GM19023 (cell line): ENCODE measurements around the gene CITED4.

Source experiments
- ATAC-seq: cut with Tn5 transposase; IDR thresholded peaks from one replicate; pipeline ENCODE4 v1.9.1; 2021; ENCODE audit warnings: mild to moderate bottlenecking, moderate library complexity; ENCODE audit not compliant: unreplicated experiment

The CITED4 gene

GRCh38 chr1:40855513-40855912 is 6.7 kb downstream of the CITED4 start:
- no peak for ATAC-seq

DNA sequence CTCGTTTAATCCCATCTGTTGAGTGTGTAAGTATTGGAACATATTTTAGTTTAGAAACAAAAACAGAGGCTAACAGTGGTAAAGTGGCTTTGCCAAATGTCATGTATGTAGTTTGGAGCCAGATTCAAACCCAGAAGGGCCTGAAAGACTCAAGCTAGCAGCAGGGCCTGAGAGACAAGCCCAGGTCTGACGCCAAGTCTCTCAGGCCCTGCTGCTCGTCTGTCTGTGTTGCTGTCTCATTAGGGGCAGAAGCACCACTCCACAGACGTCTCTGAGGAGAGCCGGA is 8.3 kb downstream of the CITED4 start:
- ATAC-seq, result no peak

DNA sequence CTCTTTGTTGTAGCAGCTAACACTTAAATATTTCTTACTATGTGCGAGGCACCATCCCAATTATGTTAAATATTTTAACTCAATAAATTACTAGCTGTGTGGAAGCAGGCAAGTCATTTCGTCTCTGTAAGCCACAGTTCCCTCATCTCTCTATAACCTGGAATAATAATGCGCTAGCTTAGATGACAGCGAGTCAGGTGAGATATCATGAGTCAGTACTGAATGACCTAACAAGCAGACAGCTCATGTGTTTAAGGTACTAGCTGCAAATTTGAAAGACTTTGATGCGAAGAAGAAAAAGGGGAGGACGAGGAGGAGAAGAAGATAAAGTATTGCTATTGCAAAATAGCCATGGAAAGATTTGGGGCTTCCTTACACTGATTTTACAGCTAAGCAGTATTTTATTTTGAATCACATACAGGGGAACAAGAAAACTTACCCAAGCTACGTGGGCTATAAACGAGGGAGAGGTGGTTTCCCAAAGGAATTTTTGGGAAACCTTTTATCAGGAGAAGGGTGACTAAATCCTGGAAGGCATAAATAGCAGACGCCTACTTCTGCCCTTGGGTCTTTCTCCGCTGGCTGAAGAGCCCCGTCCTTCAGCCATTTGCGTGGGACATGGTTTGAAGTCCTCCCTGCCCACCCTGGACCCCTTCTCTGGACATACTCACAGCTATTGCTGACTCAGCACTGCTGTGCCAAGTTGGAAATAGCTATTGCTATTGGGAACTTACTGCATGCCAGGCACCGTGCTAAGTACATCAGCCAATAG is 8.9 kb downstream of the CITED4 start:
- ATAC-seq, result no peak

GRCh38 chr1:40851643-40852042 is 10.5 kb downstream of the CITED4 start:
- ATAC-seq, result no peak

DNA sequence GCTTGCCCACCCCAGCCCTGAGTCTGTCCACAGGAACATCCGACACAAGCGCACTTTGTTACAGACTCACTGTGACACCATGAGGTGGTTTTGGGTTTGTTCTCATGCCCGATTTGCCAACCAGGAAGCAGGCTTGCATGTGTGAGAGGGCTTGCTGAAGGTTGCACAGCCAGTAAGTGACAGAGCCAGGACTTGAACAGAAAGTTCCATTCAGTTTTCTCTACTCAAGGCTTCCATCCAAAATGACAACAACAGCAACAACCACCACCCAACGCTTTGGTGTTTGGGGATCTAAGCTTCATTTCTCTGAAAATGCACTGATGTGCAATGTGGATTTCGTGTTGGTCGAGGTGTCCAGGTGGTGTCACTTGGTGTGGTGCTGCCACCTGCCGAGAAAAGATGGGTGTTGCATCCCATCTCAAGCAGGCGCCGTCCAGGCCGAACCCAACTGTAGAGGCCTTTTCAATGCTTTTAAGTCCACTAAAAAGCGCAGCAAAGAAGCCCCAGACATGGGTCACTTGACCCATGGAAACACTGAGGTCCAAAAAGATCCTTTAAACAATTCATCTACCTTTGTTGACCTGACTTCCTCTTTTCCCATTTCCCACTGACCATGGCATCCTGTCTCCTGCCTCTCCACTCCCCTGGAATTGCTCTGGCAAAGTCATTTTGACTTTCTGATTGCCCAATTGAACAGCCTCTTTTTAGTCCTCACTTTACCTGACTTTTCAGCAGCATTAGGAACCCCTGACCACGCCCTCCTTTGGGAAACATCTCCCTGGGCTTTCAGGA is 12.2 kb downstream of the CITED4 start:
- ATAC-seq, result no peak

GRCh38 chr1:40848530-40849189 is 13.5 kb downstream of the CITED4 start:
- no peak for ATAC-seq

GRCh38 chr1:40847023-40847745 is 15.0 kb downstream of the CITED4 start:
- ATAC-seq, result no peak

DNA sequence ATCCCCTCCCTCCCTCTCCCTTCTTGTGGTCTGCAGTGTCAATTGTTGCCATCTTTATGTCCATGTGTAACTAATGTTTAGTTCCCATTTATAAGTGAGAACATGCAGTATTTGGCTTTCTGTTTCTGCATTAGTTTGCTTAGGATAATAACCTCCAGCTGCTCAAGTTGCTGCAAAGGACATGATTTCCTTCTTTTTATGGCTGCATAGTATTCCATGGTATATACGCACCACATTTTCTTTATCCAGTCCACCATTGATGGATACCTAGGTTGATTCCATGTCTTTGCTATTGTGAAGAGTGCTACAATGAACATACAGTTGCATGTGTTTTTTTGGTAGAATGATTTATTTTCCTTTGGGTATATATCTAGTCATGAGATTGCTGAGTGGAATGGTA is 16.3 kb downstream of the CITED4 start:
- ATAC-seq, result no peak

DNA sequence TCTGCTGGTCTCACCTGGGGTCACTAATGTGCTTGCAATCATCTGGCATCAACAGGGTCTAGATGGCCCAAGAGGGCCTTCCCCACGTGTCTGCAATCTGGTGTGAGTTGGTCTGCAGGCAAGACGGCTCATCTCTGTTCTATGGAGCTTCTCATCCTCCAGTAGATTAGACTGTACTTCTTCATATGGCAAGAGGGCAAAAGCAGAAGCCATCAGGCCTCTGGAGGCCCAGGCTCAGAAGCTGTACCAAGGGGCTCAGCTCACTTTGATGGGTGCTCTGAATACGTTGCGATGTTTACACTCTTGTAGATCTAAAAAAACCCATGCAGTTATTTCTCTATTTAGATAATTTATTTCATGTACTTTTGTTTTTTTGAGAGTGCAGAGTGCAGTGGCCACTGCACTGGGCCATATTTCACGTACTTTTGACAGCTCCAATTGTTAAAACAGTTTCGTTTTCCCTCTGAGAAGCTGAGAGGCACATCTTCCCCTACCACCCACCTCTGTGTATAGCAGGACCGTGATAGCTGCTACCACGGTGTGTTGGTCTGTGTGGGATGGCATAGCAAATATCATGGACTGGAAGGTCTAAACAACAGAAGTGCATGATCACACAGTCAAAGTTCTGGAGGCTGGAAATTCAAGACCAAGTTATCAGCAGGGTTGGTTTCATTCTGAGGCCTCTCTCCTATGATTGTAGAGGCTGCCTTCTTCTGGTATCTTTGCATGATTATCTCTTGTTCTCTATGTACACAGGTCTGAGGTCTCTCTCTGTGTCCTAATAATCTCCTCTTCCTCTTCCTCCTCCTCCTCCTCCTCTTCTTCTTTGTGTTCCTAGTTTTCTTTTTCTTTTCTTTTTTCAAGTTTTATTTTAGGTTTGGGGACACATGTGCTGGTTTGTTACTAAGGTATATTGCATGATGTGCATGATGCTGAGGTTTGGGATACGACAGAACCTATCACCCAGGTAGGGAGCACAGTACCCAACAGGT is 17.0 kb downstream of the CITED4 start:
- ATAC-seq, result no peak

- ATAC-seq, result no peak
Measured at GRCh38 chr1:40844079-40844478, 18.1 kb downstream of the CITED4 start.

DNA sequence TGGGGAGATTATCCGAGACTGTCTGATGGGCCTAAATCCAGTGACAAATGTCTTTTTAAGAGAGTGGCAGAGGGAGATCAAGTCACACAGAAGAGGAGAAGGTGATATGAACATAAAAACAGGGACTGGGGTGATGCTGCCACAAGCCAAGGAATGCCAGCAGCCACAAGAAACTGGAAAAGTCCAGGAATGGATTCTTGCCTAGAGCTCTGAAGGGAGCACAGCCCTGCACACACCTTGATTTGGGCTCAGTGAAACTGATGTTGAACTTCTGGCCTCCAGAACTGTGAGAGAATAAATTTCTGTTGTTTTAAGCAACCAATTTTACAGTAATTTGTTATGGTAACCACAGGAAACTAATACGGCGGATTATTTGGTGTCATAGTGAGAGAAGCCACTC is 19.5 kb downstream of the CITED4 start:
- no peak for ATAC-seq

- ATAC-seq, result no peak
Measured at GRCh38 chr1:40842207-40842606, 20.0 kb downstream of the CITED4 start.

- no peak for ATAC-seq
Measured at GRCh38 chr1:40841602-40842001, 20.6 kb downstream of the CITED4 start.

DNA sequence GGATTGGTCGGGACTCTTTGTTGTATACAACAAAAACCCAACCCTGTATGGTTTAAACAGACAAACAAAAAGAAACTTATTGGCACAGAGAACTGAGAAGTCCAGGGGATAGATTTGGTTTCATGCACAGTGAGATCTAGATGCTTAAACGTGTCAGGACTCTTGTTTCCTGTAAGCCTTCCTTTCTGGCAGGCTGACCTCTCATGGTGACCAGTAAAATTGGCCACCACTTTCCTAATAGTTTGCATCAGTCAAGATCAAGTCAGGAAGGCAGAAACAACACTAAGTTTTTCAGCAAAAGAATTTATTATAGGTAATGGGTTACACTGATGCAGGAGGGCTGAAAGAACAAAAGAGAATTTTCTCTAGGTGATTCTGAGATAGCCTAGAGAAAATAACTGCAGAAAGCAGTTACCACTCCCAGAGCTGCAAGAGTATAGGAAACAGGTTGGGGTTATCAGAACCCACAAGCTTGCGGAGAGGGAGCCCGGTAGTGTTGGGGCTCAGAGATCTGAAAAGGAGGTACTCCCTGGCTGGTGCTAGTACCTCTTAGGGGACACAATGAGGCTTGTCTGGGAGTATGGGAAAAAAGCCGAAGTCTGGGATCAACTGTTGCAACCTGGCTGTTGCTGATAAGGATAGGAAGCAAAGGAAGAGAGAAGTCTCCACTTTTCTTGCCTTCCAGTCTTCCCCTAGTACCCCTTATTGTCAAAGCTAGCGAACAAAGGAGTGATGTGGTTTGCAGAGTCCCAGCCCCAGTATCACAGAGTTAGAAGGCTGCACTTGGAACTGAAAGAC is 21.4 kb downstream of the CITED4 start:
- ATAC-seq, result no peak

DNA sequence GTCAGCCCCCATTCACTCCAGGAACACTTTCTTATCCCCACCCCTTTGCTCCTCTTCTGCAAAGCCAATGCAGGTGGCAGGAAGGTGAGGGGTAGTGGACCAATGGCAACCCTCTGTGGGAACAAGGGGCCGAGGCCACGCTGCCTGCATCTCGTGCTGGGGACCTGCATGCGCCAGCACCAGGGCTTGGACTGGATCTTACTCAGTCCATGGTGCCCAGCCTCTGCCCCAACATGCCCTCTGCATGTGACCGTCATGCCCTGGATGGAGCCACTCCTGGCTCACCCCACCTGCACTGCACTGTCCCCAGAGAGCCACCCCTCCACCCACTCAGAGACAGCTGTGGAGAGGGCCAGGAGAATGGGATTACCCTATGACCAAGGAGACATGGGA is 22.2 kb downstream of the CITED4 start:
- ATAC-seq, result no peak

GRCh38 chr1:40838980-40839942 is 22.9 kb downstream of the CITED4 start:
- ATAC-seq, result no peak

GRCh38 chr1:40838045-40838979 is 23.9 kb downstream of the CITED4 start:
- ATAC-seq, result no peak
